WTC11 (cell line): ENCODE measurements around the gene CFAP74. TPM values are rescaled to one million over a fixed set of nuclear protein-coding genes. Genes with fewer than 3 reads are reported as not detected.

Source experiments
- ATAC-seq: fragments of 200-7000 bp; cut with Tn5 transposase; 2 replicates; pipeline ENCODE4 v1.10.0; 2021; ENCODE audit warnings: mild to moderate bottlenecking, moderate library complexity
- CTCF ChIA-PET: fragments of 300-600 bp; sonication (Branson Sonifier 250); formaldehyde crosslinking; loops from one replicate; lab custom pipeline; 2021; ENCODE audit warnings: antibody characterized with exemption; lab: Charles Lee
- POLR2A ChIA-PET: fragments of 350-600 bp; sonication (Branson Sonifier 250); formaldehyde crosslinking; loops from one replicate; lab custom pipeline; 2021; ENCODE audit warnings: antibody characterized with exemption; lab: Charles Lee
- DNase-seq: peaks from one replicate; pipeline ENCODE4 v3.0.0; 2021; ENCODE audit warnings: low spot score
- H3K27ac Mint-ChIP-seq: 2 replicates; pipeline ENCODE4 v1.8.0; 2021; ENCODE audit warnings: mixed read lengths
- H3K27me3 Mint-ChIP-seq: 2 replicates; pipeline ENCODE4 v1.8.0; 2021; ENCODE audit warnings: low read depth, mild to moderate bottlenecking, moderate library complexity, mixed read lengths
- H3K36me3 Mint-ChIP-seq: 2 replicates; pipeline ENCODE4 v1.8.0; 2021; ENCODE audit warnings: mixed read lengths
- H3K4me1 Mint-ChIP-seq: 2 replicates; pipeline ENCODE4 v1.8.0; 2022; ENCODE audit warnings: mixed read lengths
- H3K4me3 Mint-ChIP-seq: 2 replicates; pipeline ENCODE4 v1.8.0; 2021; ENCODE audit warnings: mild to moderate bottlenecking, moderate library complexity, mixed read lengths
- H3K9me3 Mint-ChIP-seq: 2 replicates; pipeline ENCODE4 v1.8.0; 2021; ENCODE audit warnings: mixed read lengths
- CBFB ChIP-seq: sonication (generic); formaldehyde crosslinking; IDR thresholded peaks from 2 replicates; pipeline ENCODE4 v1.8.1; 2022; ENCODE audit warnings: mild to moderate bottlenecking, low read depth, missing genetic modification reagents
- ESRRA ChIP-seq: sonication (generic); formaldehyde crosslinking; IDR thresholded peaks from 2 replicates; pipeline ENCODE4 v1.8.1; 2022; ENCODE audit warnings: mild to moderate bottlenecking, missing genetic modification reagents, borderline replicate concordance
- FOXJ3 ChIP-seq: sonication (generic); formaldehyde crosslinking; IDR thresholded peaks from 2 replicates; pipeline ENCODE4 v1.9.0; 2021; ENCODE audit warnings: missing genetic modification reagents, mild to moderate bottlenecking, borderline replicate concordance
- FOXP1 ChIP-seq: sonication (generic); formaldehyde crosslinking; IDR thresholded peaks from 2 replicates; pipeline ENCODE4 v1.8.0; 2022; ENCODE audit warnings: missing genetic modification reagents, mild to moderate bottlenecking, moderate library complexity, borderline replicate concordance
- GRHL2 ChIP-seq: fragments of 250-450 bp; sonication (Bioruptor Pico); IDR thresholded peaks from 2 replicates; pipeline ENCODE4 v1.8.0; 2022; ENCODE audit warnings: mild to moderate bottlenecking, moderate library complexity; ENCODE audit not compliant: insufficient replicate concordance, severe bottlenecking
- MYBL2 ChIP-seq: sonication (generic); formaldehyde crosslinking; IDR thresholded peaks from 2 replicates; pipeline ENCODE4 v1.8.1; 2023; ENCODE audit warnings: mild to moderate bottlenecking, moderate library complexity, missing genetic modification reagents
- NFYB ChIP-seq: sonication (generic); formaldehyde crosslinking; conservative IDR thresholded peaks from 2 replicates; pipeline ENCODE4 v1.8.0; 2022; ENCODE audit warnings: low read depth, missing genetic modification reagents
- NR3C1 ChIP-seq: sonication (generic); formaldehyde crosslinking; conservative IDR thresholded peaks from 2 replicates; pipeline ENCODE4 v1.8.1; 2023; ENCODE audit warnings: low read depth, mild to moderate bottlenecking, missing genetic modification reagents
- RELA ChIP-seq: sonication (generic); formaldehyde crosslinking; IDR thresholded peaks from 2 replicates; pipeline ENCODE4 v1.8.1; 2022; ENCODE audit warnings: missing genetic modification reagents, mild to moderate bottlenecking, borderline replicate concordance
- SMAD4 ChIP-seq: sonication (generic); formaldehyde crosslinking; IDR thresholded peaks from 2 replicates; pipeline ENCODE4 v1.8.0; 2022; ENCODE audit warnings: mild to moderate bottlenecking, missing genetic modification reagents
- TCF7 ChIP-seq: sonication (generic); formaldehyde crosslinking; IDR thresholded peaks from 2 replicates; pipeline ENCODE4 v1.8.0; 2022; ENCODE audit warnings: mild to moderate bottlenecking, low read depth, missing genetic modification reagents, moderate library complexity
- TEAD1 ChIP-seq: sonication (generic); formaldehyde crosslinking; IDR thresholded peaks from 2 replicates; pipeline ENCODE4 v1.8.0; 2022; ENCODE audit warnings: mild to moderate bottlenecking, missing genetic modification reagents
- TEAD4 ChIP-seq: sonication (generic); formaldehyde crosslinking; IDR thresholded peaks from 2 replicates; pipeline ENCODE4 v1.8.0; 2022; ENCODE audit warnings: mild to moderate bottlenecking, missing genetic modification reagents
- ZNF263 ChIP-seq: sonication (generic); formaldehyde crosslinking; IDR thresholded peaks from 2 replicates; pipeline ENCODE4 v1.8.1; 2022; ENCODE audit warnings: low read depth, mild to moderate bottlenecking, moderate library complexity, missing genetic modification reagents
- ZNF317 ChIP-seq: sonication (generic); formaldehyde crosslinking; IDR thresholded peaks from 2 replicates; pipeline ENCODE4 v1.8.1; 2023; ENCODE audit warnings: low read depth, mild to moderate bottlenecking, moderate library complexity, missing genetic modification reagents, borderline replicate concordance
- total RNA-seq: library from RNA; stranded (reverse); gene quantifications from 3 replicates; pipeline ENCODE4 v1.2.3, GENCODE V29; 2021
- TF ChIP-seq, protein P1 (sequence below): sonication (generic); formaldehyde crosslinking; conservative IDR thresholded peaks from 2 replicates; pipeline ENCODE4 v1.8.1; 2023; ENCODE audit warnings: mild to moderate bottlenecking, low read depth, missing genetic modification reagents, moderate library complexity
- TF ChIP-seq, protein P2 (sequence below): sonication (generic); formaldehyde crosslinking; IDR thresholded peaks from 2 replicates; pipeline ENCODE4 v1.8.1; 2023; ENCODE audit warnings: mild to moderate bottlenecking, moderate library complexity, missing genetic modification reagents
- TF ChIP-seq, protein P3 (sequence below): sonication (generic); formaldehyde crosslinking; IDR thresholded peaks from 2 replicates; pipeline ENCODE4 v1.8.1; 2023; ENCODE audit warnings: mild to moderate bottlenecking, missing genetic modification reagents, borderline replicate concordance
- TF ChIP-seq, protein P4 (sequence below): sonication (generic); formaldehyde crosslinking; IDR thresholded peaks from 2 replicates; pipeline ENCODE4 v1.8.1; 2023; ENCODE audit warnings: mild to moderate bottlenecking, missing genetic modification reagents
- TF ChIP-seq, protein P5 (sequence below): fragments of 250-450 bp; sonication (Bioruptor Pico); IDR thresholded peaks from 2 replicates; pipeline ENCODE4 v1.9.0; 2021; ENCODE audit warnings: mild to moderate bottlenecking, borderline replicate concordance

Gene CFAP74
- total RNA-seq, 1 experiment from 2014 or later: 0.35 TPM

DNA sequence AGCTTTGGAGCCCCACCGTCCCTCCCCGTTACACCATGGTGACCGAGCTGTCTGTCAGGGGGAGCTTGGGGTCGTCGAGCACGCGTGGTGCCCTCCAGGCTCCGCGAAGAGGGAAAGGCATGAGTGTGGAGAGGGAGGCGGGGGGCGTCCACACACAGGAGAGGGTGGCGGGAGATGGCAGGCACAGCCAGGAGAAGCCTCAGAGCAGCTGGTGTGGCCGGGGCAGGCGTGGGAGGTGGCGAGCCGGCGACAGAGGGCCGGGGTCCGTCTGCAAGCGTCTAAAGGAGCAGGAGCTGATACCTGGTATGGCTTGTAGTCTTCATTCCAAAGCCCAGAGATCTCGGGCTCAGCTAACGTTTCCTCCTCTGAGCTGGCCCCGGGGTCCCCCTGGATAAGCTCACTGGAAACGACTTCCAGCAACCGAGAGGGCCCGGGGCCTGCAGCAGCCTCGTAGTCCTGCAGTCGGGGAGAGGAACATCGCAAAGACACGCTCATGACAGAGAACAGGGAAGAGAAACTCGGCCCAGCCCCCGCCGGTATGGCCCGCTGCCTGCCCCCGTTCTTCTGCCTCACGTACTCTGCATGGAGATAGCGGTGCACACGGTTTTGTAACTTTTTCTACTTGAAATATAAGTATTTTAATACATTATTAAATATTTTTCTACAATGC is 37.4 kb downstream of the CFAP74 start:
- ChIA-PET POLR2A (interaction anchor here (0.6 kb wide), 1 partner anchor 34 kb away, joined by 3 read pairs; no protein-coding TSS in a partner anchor), CTCF (interaction anchor here (0.6 to 1.9 kb wide), 5 partner anchors 13 to 80 kb away, joined by 3 to 14 read pairs (median 4); no protein-coding TSS in a partner anchor)
- Mint-ChIP-seq H3K4me1 (peaks cover 4% of the 10 kb centered on the region), H3K36me3 (no peaks in the 10 kb centered on the region), H3K27me3 (no peaks in the 10 kb centered on the region; the same call in 1 of the 2 replicates), H3K9me3 (peaks cover 11% of the 10 kb centered on the region), H3K4me3 (no peak overlapping the region), H3K27ac (no peak overlapping the region)
- ATAC-seq: no peak
- TF ChIP-seq, protein P1, sequence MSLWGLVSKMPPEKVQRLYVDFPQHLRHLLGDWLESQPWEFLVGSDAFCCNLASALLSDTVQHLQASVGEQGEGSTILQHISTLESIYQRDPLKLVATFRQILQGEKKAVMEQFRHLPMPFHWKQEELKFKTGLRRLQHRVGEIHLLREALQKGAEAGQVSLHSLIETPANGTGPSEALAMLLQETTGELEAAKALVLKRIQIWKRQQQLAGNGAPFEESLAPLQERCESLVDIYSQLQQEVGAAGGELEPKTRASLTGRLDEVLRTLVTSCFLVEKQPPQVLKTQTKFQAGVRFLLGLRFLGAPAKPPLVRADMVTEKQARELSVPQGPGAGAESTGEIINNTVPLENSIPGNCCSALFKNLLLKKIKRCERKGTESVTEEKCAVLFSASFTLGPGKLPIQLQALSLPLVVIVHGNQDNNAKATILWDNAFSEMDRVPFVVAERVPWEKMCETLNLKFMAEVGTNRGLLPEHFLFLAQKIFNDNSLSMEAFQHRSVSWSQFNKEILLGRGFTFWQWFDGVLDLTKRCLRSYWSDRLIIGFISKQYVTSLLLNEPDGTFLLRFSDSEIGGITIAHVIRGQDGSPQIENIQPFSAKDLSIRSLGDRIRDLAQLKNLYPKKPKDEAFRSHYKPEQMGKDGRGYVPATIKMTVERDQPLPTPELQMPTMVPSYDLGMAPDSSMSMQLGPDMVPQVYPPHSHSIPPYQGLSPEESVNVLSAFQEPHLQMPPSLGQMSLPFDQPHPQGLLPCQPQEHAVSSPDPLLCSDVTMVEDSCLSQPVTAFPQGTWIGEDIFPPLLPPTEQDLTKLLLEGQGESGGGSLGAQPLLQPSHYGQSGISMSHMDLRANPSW (CRISPR knock-in tag): no peak
- TF ChIP-seq, protein P2, sequence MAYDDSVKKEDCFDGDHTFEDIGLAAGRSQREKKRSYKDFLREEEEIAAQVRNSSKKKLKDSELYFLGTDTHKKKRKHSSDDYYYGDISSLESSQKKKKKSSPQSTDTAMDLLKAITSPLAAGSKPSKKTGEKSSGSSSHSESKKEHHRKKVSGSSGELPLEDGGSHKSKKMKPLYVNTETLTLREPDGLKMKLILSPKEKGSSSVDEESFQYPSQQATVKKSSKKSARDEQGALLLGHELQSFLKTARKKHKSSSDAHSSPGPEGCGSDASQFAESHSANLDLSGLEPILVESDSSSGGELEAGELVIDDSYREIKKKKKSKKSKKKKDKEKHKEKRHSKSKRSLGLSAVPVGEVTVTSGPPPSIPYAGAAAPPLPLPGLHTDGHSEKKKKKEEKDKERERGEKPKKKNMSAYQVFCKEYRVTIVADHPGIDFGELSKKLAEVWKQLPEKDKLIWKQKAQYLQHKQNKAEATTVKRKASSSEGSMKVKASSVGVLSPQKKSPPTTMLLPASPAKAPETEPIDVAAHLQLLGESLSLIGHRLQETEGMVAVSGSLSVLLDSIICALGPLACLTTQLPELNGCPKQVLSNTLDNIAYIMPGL (CRISPR knock-in tag): no peak
- TF ChIP-seq TCF7 (CRISPR knock-in tag) (no peak), ESRRA (CRISPR knock-in tag) (no peak), TEAD4 (no peak), ZNF263 (CRISPR knock-in tag) (no peak), NFYB (no peak), GRHL2 (CRISPR knock-in tag) (no peak), RELA (no peak)
- TF ChIP-seq, protein P3, sequence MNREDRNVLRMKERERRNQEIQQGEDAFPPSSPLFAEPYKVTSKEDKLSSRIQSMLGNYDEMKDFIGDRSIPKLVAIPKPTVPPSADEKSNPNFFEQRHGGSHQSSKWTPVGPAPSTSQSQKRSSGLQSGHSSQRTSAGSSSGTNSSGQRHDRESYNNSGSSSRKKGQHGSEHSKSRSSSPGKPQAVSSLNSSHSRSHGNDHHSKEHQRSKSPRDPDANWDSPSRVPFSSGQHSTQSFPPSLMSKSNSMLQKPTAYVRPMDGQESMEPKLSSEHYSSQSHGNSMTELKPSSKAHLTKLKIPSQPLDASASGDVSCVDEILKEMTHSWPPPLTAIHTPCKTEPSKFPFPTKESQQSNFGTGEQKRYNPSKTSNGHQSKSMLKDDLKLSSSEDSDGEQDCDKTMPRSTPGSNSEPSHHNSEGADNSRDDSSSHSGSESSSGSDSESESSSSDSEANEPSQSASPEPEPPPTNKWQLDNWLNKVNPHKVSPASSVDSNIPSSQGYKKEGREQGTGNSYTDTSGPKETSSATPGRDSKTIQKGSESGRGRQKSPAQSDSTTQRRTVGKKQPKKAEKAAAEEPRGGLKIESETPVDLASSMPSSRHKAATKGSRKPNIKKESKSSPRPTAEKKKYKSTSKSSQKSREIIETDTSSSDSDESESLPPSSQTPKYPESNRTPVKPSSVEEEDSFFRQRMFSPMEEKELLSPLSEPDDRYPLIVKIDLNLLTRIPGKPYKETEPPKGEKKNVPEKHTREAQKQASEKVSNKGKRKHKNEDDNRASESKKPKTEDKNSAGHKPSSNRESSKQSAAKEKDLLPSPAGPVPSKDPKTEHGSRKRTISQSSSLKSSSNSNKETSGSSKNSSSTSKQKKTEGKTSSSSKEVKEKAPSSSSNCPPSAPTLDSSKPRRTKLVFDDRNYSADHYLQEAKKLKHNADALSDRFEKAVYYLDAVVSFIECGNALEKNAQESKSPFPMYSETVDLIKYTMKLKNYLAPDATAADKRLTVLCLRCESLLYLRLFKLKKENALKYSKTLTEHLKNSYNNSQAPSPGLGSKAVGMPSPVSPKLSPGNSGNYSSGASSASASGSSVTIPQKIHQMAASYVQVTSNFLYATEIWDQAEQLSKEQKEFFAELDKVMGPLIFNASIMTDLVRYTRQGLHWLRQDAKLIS (CRISPR knock-in tag): no peak
- no peak for DNase-seq

DNA sequence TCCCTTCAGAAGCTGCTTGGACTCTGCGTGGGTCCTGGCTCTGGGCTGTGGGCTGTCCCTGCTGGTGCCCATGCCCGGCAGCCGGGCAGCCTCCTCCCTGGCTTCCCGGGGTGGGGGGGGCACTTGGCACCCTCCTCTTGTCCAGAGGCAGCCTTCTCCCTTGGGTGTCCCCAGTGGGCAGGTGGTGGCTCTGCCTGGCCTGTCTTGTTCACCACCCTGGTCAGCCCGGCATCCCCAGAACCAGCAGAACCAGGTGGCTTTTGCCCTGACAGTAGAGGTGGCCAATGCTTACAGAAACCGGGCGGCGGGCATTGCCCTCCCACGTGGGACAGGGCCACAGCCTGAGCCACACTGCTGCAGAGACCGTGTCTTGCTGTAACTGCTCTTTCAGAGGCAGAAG is 38.0 kb downstream of the CFAP74 start:
- no peak for ATAC-seq
- no peak overlapping the region for H3K4me3 Mint-ChIP-seq
- H3K27me3 Mint-ChIP-seq: no peaks in the 10 kb centered on the region; the same call in 1 of the 2 replicates
- POLR2A ChIA-PET: no interaction called here
- peaks cover 11% of the 10 kb centered on the region for H3K4me1 Mint-ChIP-seq
- DNase-seq: no peak
- CTCF ChIA-PET: interaction anchor here (0.6 to 1.9 kb wide), 4 partner anchors 13 to 78 kb away, joined by 3 to 14 read pairs (median 4); no protein-coding TSS in a partner anchor
- no peaks in the 10 kb centered on the region for H3K36me3 Mint-ChIP-seq
- H3K27ac Mint-ChIP-seq: no peak overlapping the region
- peaks cover 4% of the 10 kb centered on the region; the same call in 1 of the 2 replicates for H3K9me3 Mint-ChIP-seq
- TF ChIP-seq NR3C1 (CRISPR knock-in tag) (no peak), CBFB (CRISPR knock-in tag) (no peak), TEAD1 (CRISPR knock-in tag) (no peak), MYBL2 (CRISPR knock-in tag) (no peak), FOXP1 (CRISPR knock-in tag) (no peak), SMAD4 (CRISPR knock-in tag) (no peak), FOXJ3 (CRISPR knock-in tag) (no peak), ZNF317 (CRISPR knock-in tag) (no peak)
- TF ChIP-seq, protein P4, sequence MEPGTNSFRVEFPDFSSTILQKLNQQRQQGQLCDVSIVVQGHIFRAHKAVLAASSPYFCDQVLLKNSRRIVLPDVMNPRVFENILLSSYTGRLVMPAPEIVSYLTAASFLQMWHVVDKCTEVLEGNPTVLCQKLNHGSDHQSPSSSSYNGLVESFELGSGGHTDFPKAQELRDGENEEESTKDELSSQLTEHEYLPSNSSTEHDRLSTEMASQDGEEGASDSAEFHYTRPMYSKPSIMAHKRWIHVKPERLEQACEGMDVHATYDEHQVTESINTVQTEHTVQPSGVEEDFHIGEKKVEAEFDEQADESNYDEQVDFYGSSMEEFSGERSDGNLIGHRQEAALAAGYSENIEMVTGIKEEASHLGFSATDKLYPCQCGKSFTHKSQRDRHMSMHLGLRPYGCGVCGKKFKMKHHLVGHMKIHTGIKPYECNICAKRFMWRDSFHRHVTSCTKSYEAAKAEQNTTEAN (CRISPR knock-in tag): no peak
- TF ChIP-seq, protein P5, sequence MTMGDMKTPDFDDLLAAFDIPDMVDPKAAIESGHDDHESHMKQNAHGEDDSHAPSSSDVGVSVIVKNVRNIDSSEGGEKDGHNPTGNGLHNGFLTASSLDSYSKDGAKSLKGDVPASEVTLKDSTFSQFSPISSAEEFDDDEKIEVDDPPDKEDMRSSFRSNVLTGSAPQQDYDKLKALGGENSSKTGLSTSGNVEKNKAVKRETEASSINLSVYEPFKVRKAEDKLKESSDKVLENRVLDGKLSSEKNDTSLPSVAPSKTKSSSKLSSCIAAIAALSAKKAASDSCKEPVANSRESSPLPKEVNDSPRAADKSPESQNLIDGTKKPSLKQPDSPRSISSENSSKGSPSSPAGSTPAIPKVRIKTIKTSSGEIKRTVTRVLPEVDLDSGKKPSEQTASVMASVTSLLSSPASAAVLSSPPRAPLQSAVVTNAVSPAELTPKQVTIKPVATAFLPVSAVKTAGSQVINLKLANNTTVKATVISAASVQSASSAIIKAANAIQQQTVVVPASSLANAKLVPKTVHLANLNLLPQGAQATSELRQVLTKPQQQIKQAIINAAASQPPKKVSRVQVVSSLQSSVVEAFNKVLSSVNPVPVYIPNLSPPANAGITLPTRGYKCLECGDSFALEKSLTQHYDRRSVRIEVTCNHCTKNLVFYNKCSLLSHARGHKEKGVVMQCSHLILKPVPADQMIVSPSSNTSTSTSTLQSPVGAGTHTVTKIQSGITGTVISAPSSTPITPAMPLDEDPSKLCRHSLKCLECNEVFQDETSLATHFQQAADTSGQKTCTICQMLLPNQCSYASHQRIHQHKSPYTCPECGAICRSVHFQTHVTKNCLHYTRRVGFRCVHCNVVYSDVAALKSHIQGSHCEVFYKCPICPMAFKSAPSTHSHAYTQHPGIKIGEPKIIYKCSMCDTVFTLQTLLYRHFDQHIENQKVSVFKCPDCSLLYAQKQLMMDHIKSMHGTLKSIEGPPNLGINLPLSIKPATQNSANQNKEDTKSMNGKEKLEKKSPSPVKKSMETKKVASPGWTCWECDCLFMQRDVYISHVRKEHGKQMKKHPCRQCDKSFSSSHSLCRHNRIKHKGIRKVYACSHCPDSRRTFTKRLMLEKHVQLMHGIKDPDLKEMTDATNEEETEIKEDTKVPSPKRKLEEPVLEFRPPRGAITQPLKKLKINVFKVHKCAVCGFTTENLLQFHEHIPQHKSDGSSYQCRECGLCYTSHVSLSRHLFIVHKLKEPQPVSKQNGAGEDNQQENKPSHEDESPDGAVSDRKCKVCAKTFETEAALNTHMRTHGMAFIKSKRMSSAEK (CRISPR knock-in tag): no peak
